Activated gamma-delta T cell treated with Interleukin-2 at 50 U/mL for 16 hours (primary cell): Measurements from ENCODE around the gene SERPINA1.

Experiments
- DNase-seq: peaks from one replicate; pipeline ENCODE4 v3.0.0-alpha.2; 2020

Gene SERPINA1

GRCh38 chr14:94397289-94398181 lies 9.1 kb upstream of the SERPINA1 start:
- no peak for DNase-seq

- DNase-seq, result no peak
These were observed 8.3 kb upstream of the SERPINA1 start for GRCh38 chr14:94396628-94397225.

- no peak for DNase-seq
These were observed 7.6 kb upstream of the SERPINA1 start for GRCh38 chr14:94395888-94396574.

- DNase-seq, result no peak
These were observed 7.0 kb upstream of the SERPINA1 start for GRCh38 chr14:94395282-94395887.

GRCh38 chr14:94394581-94395207 lies 6.3 kb upstream of the SERPINA1 start:
- DNase-seq, result no peak

- DNase-seq, result no peak
These were observed 5.7 kb upstream of the SERPINA1 start for GRCh38 chr14:94394025-94394493.

GRCh38 chr14:94393474-94393873 lies 5.1 kb upstream of the SERPINA1 start:
- DNase-seq, result no peak

- DNase-seq, result no peak
These were observed 4.1 kb upstream of the SERPINA1 start for GRCh38 chr14:94392510-94392935.

- no peak for DNase-seq
These were observed 3.0 kb upstream of the SERPINA1 start for GRCh38 chr14:94391281-94391975.

GRCh38 chr14:94390372-94391086 lies 2.1 kb upstream of the SERPINA1 start:
- no peak for DNase-seq

GRCh38 chr14:94389731-94390371 lies 1.4 kb upstream of the SERPINA1 start:
- no peak for DNase-seq

GRCh38 chr14:94389104-94389469 lies 685 bp upstream of the SERPINA1 start:
- no peak for DNase-seq

- DNase-seq, result no peak
These were observed 397 bp downstream of the SERPINA1 start for GRCh38 chr14:94388027-94388383.

GRCh38 chr14:94387051-94388026 lies 1.1 kb downstream of the SERPINA1 start:
- no peak for DNase-seq

- no peak for DNase-seq
These were observed 2.0 kb downstream of the SERPINA1 start for GRCh38 chr14:94386085-94387031.

GRCh38 chr14:94385553-94386057 lies 2.8 kb downstream of the SERPINA1 start:
- DNase-seq, result no peak

GRCh38 chr14:94384342-94384741 lies 4.1 kb downstream of the SERPINA1 start:
- DNase-seq, result no peak

GRCh38 chr14:94383777-94384176 lies 4.6 kb downstream of the SERPINA1 start:
- DNase-seq, result no peak
